Liver (tissue), 3 donors: ENCODE measurements around the gene CDH13.

Experiments used
- CTCF ChIP-seq: fragments of 150-350 bp; IDR thresholded peaks from 2 replicates; pipeline ENCODE4 v1.5.1; 2017; ENCODE audit warnings: improper control_type of control experiment, low read depth, low read length; ENCODE audit not compliant: missing input control
- EGR1 ChIP-seq, 2 donors: IDR thresholded peaks; 2 replicates each; pipeline ENCODE4 v1.6.1; 2016 to 2018; ENCODE audit warnings: antibody characterized with exemption in 2 of 2, low read depth in 2 of 2
- GABPA ChIP-seq, 2 donors: IDR thresholded peaks in 1 of 2; conservative IDR thresholded peaks in 1 of 2; 2 replicates each; pipeline ENCODE4 v1.6.1; 2016; ENCODE audit warnings: antibody characterized with exemption in 2 of 2, mild to moderate bottlenecking in 1 of 2, moderate library complexity in 1 of 2
- JUND ChIP-seq, 2 donors: IDR thresholded peaks; 2 replicates each; pipeline ENCODE4 v1.6.1; 2016; ENCODE audit warnings: antibody characterized with exemption in 2 of 2
- MAX ChIP-seq: IDR thresholded peaks from 2 replicates; pipeline ENCODE4 v1.6.1; 2016; ENCODE audit warnings: antibody characterized with exemption
- NR2F2 ChIP-seq: IDR thresholded peaks from 2 replicates; pipeline ENCODE4 v1.6.1; 2016; ENCODE audit warnings: antibody characterized with exemption
- RAD21 ChIP-seq, 2 donors: IDR thresholded peaks; 2 replicates each; pipeline ENCODE4 v1.6.1; 2016; ENCODE audit warnings: antibody characterized with exemption in 2 of 2, mild to moderate bottlenecking in 2 of 2
- TAF1 ChIP-seq: conservative IDR thresholded peaks from 2 replicates; pipeline ENCODE4 v1.6.1; 2016; ENCODE audit warnings: antibody characterized with exemption, mild to moderate bottlenecking
- YY1 ChIP-seq: IDR thresholded peaks from 2 replicates; pipeline ENCODE4 v1.6.1; 2016; ENCODE audit warnings: antibody characterized with exemption, mild to moderate bottlenecking
- ZBTB33 ChIP-seq: IDR thresholded peaks from 2 replicates; pipeline ENCODE4 v1.6.1; 2016; ENCODE audit warnings: antibody characterized with exemption
- donor health status: healthy.
- donor health status: healthy.

- TF ChIP-seq ZBTB33: no peak
- no peak for TF ChIP-seq CTCF
- no peak for TF ChIP-seq EGR1 (IDR thresholded peaks at IDR 0.05; ENCODE audit: low read depth in 2 of 2)
- no peak for TF ChIP-seq MAX
- no peak for TF ChIP-seq YY1
- no peak for TF ChIP-seq RAD21 (IDR thresholded peaks at IDR 0.05)
- no peak for TF ChIP-seq NR2F2
- TF ChIP-seq JUND (IDR thresholded peaks at IDR 0.05): no peak
- no peak for TF ChIP-seq GABPA (IDR thresholded peaks at IDR 0.05 in 1 of 2, conservative IDR thresholded peaks at IDR 0.05 in 1 of 2)
- no peak for TF ChIP-seq TAF1
These were observed 104.1 kb downstream of the CDH13 start for GRCh38 chr16:82730901-82731300.
